A673 (cell line): Measurements from ENCODE around the gene PRAME. TPM values are rescaled to one million over a fixed set of nuclear protein-coding genes. Genes with fewer than 3 reads are reported as not detected.

Experiments used
- BruUV-seq: library from RNA; stranded (reverse); fragments of 400-500 nt; replicated peaks from 2 replicates; lab custom pipeline; 2021; lab: Mats Ljungman, UMichigan
- CTCF ChIA-PET: fragments of 300-600 bp; sonication (Branson Sonifier 250); formaldehyde crosslinking; loops from one replicate; lab custom pipeline; 2022; ENCODE audit warnings: antibody characterized with exemption; lab: Charles Lee
- POLR2A ChIA-PET: fragments of 300-600 bp; sonication (Branson Sonifier 250); formaldehyde crosslinking; loops from one replicate; lab custom pipeline; 2022; ENCODE audit warnings: antibody characterized with exemption; ENCODE audit not compliant: low non-redundant PET; lab: Charles Lee
- DNase-seq: peaks from one replicate; pipeline ENCODE4 v3.0.0-alpha.2; 2015; ENCODE audit warnings: low spot score
- H3K27ac ChIP-seq: fragments of 200-600 bp; sonication (generic); 2 replicates; pipeline ENCODE4 v1.5.1; 2016; ENCODE audit warnings: mixed run types, low read depth, mild to moderate bottlenecking, mixed read lengths, antibody characterized with exemption, low read length; ENCODE audit not compliant: poor library complexity, severe bottlenecking
- H3K27me3 ChIP-seq: fragments of 200-600 bp; sonication (generic); replicated peaks from 2 replicates; pipeline ENCODE4 v1.6.1; 2017; ENCODE audit warnings: mixed run types, low read depth, mild to moderate bottlenecking, mixed read lengths, antibody characterized with exemption, low read length; ENCODE audit not compliant: insufficient read depth, poor library complexity
- H3K36me3 ChIP-seq: fragments of 200-600 bp; sonication (generic); 2 replicates; pipeline ENCODE4 v1.6.1; 2016; ENCODE audit warnings: mixed run types, mild to moderate bottlenecking, mixed read lengths, antibody characterized with exemption, low read length; ENCODE audit not compliant: insufficient read depth, poor library complexity, severe bottlenecking
- H3K4me1 ChIP-seq: fragments of 200-600 bp; sonication (generic); 2 replicates; pipeline ENCODE4 v1.6.1; 2017; ENCODE audit warnings: mixed run types, mild to moderate bottlenecking, mixed read lengths, antibody characterized with exemption, low read length; ENCODE audit not compliant: insufficient read depth, poor library complexity, severe bottlenecking
- H3K4me3 ChIP-seq: fragments of 200-600 bp; sonication (generic); 2 replicates; pipeline ENCODE4 v1.5.1; 2016; ENCODE audit warnings: low read depth, mixed run types, mild to moderate bottlenecking, mixed read lengths, low read length; ENCODE audit not compliant: poor library complexity, severe bottlenecking
- H3K9me3 ChIP-seq: fragments of 200-600 bp; sonication (generic); 2 replicates; pipeline ENCODE4 v1.6.1; 2016; ENCODE audit warnings: mixed run types, low read depth, mild to moderate bottlenecking, mixed read lengths, antibody characterized with exemption, low read length; ENCODE audit not compliant: poor library complexity, severe bottlenecking
- EZH2 ChIP-seq: fragments of 200-600 bp; sonication (generic); IDR thresholded peaks from 2 replicates; pipeline ENCODE4 v1.6.1; 2017; ENCODE audit warnings: borderline replicate concordance, low read depth, mild to moderate bottlenecking, mixed read lengths, antibody characterized with exemption, low read length; ENCODE audit not compliant: poor library complexity, severe bottlenecking
- intact Hi-C: fragments of 100-400 bp; cut with micrococcal nuclease; formaldehyde crosslinking; loops from one replicate; pipeline ENCODE4 v1.10.0; 2022; ENCODE audit not compliant: unreplicated experiment
- total RNA-seq: library from RNA; stranded (reverse); gene quantifications from 2 replicates; pipeline ENCODE4 v1.2.3, GENCODE V29; 2021
- TF ChIP-seq, protein P1 (sequence below): fragments of 300-800, 200-600 bp; sonication (generic); conservative IDR thresholded peaks from 2 replicates; pipeline ENCODE4 v1.5.1; 2017; ENCODE audit warnings: low read depth, mild to moderate bottlenecking, antibody characterized with exemption, low read length, moderate library complexity, mixed read lengths

Gene PRAME
- total RNA-seq, 1 experiment from 2014 or later: 14.1 TPM

DNA sequence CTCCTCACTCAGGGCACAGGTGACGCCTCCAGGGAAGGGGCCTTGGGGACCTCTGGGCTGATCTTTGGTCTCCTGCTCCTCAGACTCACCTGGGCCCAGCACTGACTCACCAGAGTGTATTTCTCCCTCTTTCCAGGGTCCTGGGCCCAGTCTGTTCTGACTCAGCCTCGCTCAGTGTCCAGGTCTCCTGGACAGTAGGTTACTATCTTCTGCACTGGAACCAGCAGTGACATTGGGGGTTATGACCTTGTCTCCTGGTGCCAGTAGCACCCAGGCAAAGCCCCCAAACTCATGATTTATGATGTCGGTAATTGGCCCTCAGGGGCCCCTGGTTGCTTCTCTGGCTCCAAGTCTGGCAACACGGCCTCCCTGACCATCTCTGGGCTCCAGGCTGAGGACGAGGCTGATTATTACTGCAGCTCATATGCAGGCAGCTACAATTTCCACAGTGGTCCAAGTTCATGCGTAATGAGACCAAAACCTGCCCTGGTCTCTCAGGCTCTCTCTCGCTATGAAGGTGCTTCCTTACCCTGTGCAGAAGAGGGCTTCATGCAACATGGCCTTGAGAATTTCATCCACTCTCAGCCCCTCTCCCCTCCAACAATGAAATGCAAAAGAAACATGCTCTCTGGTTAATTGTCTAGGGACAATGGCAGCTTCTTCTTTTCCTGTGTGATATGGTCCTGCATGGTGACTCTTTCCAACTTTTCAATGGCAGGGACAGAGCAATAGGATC is 21.0 kb upstream of the PRAME start:
- Histone ChIP-seq H3K9me3 (no peaks in the 10 kb centered on the region), H3K4me3 (no peak overlapping the region), H3K4me1 (peaks cover 3% of the 10 kb centered on the region), H3K36me3 (no peaks in the 10 kb centered on the region), H3K27me3 (peaks cover 11% of the 10 kb centered on the region), H3K27ac (no peak overlapping the region)
- no TSS peak for BruUV-seq
- no peak for DNase-seq
- POLR2A ChIA-PET: no interaction called here
- CTCF ChIA-PET: interaction anchor here (0.5 kb wide), 1 partner anchor 36 kb away, joined by 3 read pairs; no protein-coding TSS in a partner anchor
- intact Hi-C loops: loop anchor here (10.0 kb wide), 2 partner anchors 105 to 375 kb away; no protein-coding TSS in a partner anchor
- TF ChIP-seq, protein P1, sequence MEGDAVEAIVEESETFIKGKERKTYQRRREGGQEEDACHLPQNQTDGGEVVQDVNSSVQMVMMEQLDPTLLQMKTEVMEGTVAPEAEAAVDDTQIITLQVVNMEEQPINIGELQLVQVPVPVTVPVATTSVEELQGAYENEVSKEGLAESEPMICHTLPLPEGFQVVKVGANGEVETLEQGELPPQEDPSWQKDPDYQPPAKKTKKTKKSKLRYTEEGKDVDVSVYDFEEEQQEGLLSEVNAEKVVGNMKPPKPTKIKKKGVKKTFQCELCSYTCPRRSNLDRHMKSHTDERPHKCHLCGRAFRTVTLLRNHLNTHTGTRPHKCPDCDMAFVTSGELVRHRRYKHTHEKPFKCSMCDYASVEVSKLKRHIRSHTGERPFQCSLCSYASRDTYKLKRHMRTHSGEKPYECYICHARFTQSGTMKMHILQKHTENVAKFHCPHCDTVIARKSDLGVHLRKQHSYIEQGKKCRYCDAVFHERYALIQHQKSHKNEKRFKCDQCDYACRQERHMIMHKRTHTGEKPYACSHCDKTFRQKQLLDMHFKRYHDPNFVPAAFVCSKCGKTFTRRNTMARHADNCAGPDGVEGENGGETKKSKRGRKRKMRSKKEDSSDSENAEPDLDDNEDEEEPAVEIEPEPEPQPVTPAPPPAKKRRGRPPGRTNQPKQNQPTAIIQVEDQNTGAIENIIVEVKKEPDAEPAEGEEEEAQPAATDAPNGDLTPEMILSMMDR: no peak
- TF ChIP-seq EZH2: no peak

DNA sequence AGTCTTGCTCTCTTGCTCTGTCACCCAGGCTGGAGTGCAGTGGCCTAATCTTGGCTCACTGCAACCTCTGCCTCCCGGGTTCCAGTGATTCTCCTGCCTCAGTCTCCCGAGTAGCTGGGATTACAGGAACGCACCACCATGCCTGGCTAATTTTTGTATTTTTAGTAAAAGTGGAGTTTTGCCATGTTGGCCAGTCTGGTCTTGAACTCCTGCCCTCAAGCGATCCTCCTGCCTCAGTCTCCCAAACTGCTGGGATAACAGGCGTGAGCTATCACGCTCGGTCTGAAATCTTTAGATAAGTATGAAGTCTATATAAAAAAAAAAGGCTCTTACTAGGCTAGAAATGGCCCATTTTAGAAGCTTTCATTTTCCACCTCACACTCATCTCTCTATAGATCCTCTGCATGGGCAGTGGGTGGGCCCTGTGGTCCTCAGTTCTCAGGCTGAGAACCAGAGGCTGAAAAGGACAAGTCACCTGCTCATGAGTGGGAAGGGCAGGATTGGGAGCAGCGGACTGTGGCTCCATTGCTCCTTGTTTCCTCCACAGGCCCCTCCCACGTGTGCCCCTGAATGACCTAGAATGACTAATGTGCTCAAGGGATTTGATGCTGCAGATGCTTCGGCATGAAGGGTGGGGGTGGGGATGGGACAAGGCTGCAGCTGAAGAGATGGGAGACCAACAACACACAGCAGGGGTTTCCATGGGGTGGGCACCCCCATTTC is 19.8 kb upstream of the PRAME start:
- H3K9me3 ChIP-seq: no peaks in the 10 kb centered on the region
- TF ChIP-seq, protein P1: no peak
- no peak for TF ChIP-seq EZH2
- H3K27ac ChIP-seq: no peak overlapping the region
- peak; percentile 27 for DNase-seq
- no TSS peak for BruUV-seq
- H3K36me3 ChIP-seq: no peaks in the 10 kb centered on the region
- POLR2A ChIA-PET: no interaction called here
- H3K4me1 ChIP-seq: peaks cover 3% of the 10 kb centered on the region
- CTCF ChIA-PET: interaction anchor here (3.4 kb wide), 1 partner anchor 8 kb away, joined by 28 read pairs; no protein-coding TSS in a partner anchor
- H3K27me3 ChIP-seq: peaks cover 12% of the 10 kb centered on the region
- no peak overlapping the region for H3K4me3 ChIP-seq
- intact Hi-C loops: no loop called here

DNA sequence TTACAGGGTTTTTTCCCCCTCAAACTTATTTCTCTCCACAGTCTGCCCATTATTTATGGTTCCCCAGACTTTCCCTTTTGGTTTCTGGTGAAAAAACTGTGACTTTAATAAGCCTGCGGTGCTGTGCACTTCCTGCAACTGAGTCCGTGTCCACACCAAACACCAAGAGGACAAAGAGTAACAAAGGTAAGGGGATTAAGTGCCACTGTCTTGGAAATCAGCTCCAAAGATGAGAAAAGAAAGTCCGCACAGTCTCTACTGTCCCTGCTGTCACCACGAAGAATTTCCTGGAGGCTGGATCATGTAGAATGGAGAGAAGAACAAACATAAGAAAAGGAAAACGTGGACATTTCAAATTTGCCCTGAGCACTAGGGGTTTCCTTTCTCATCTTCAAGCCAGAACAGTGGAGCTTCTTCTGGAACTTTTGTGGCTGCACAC is 17.9 kb upstream of the PRAME start:
- no peak for TF ChIP-seq EZH2
- TF ChIP-seq, protein P1: no peak
- Histone ChIP-seq H3K4me1 (peaks cover 3% of the 10 kb centered on the region), H3K36me3 (no peaks in the 10 kb centered on the region), H3K27me3 (peaks cover 8% of the 10 kb centered on the region), H3K4me3 (no peak overlapping the region), H3K9me3 (no peaks in the 10 kb centered on the region), H3K27ac (no peak overlapping the region)
- POLR2A ChIA-PET: no interaction called here
- no TSS peak for BruUV-seq
- CTCF ChIA-PET: interaction anchor here (0.5 to 3.4 kb wide), 8 partner anchors 10 to 199 kb away, joined by 3 to 28 read pairs (median 4); partner anchors contain the start of gene PRAME
- intact Hi-C loops: no loop called here
- no peak for DNase-seq
